HEK293 (cell line): Measurements from ENCODE around the gene HOXC11.

Experiments
- ATF2 ChIP-seq: fragments of 450-650 bp; formaldehyde crosslinking; IDR thresholded peaks from 2 replicates; pipeline ENCODE4 v1.5.1; 2016; ENCODE audit warnings: missing biosample characterization, missing genetic modification characterization, low read depth
- BCL11B ChIP-seq: fragments of 450-650 bp; formaldehyde crosslinking; IDR thresholded peaks from 2 replicates; pipeline ENCODE4 v1.5.1; 2016; ENCODE audit warnings: low read depth, missing biosample characterization, missing genetic modification characterization
- HOXC10 ChIP-seq: sonication (generic); formaldehyde crosslinking; IDR thresholded peaks from 2 replicates; pipeline ENCODE4 v1.8.1; 2023; ENCODE audit warnings: mild to moderate bottlenecking, missing genetic modification reagents
- HOXD13 ChIP-seq: sonication (generic); formaldehyde crosslinking; IDR thresholded peaks from 2 replicates; pipeline ENCODE4 v1.8.0; 2022; ENCODE audit warnings: missing genetic modification reagents, borderline replicate concordance
- IKZF3 ChIP-seq: fragments of 450-650 bp; IDR thresholded peaks from 2 replicates; pipeline ENCODE4 v1.5.0; 2018; ENCODE audit warnings: missing biosample characterization, mild to moderate bottlenecking, missing genetic modification characterization, moderate library complexity
- PRDM10 ChIP-seq: fragments of 450-650 bp; formaldehyde crosslinking; IDR thresholded peaks from 2 replicates; pipeline ENCODE4 v1.5.1; 2016; ENCODE audit warnings: missing biosample characterization, missing genetic modification characterization
- SP7 ChIP-seq: fragments of 450-650 bp; formaldehyde crosslinking; IDR thresholded peaks from 2 replicates; pipeline ENCODE4 v1.5.1; 2016; ENCODE audit warnings: missing biosample characterization, missing genetic modification characterization
- TRIM28 ChIP-seq: IDR thresholded peaks from 2 replicates; pipeline ENCODE4 v1.6.1; 2011; ENCODE audit warnings: low read length, control low read depth, borderline replicate concordance
- ZNF112 ChIP-seq: fragments of 450-650 bp; formaldehyde crosslinking; IDR thresholded peaks from 2 replicates; pipeline ENCODE4 v1.5.0; 2017; ENCODE audit warnings: missing biosample characterization, missing genetic modification characterization
- ZNF121 ChIP-seq: fragments of 450-650 bp; formaldehyde crosslinking; IDR thresholded peaks from 2 replicates; pipeline ENCODE4 v1.5.1; 2016; ENCODE audit warnings: missing biosample characterization, missing genetic modification characterization
- ZNF138 ChIP-seq: fragments of 450-650 bp; formaldehyde crosslinking; IDR thresholded peaks from 2 replicates; pipeline ENCODE4 v1.5.1; 2016; ENCODE audit warnings: missing biosample characterization, missing genetic modification characterization, borderline replicate concordance
- ZNF140 ChIP-seq: fragments of 450-650 bp; formaldehyde crosslinking; IDR thresholded peaks from 2 replicates; pipeline ENCODE4 v1.5.1; 2016; ENCODE audit warnings: missing biosample characterization, missing genetic modification characterization
- ZNF169 ChIP-seq: fragments of 450-650 bp; formaldehyde crosslinking; IDR thresholded peaks from 2 replicates; pipeline ENCODE4 v1.5.1; 2016; ENCODE audit warnings: missing biosample characterization, missing genetic modification characterization
- ZNF202 ChIP-seq: fragments of 450-650 bp; formaldehyde crosslinking; IDR thresholded peaks from 2 replicates; pipeline ENCODE4 v1.5.1; 2016; ENCODE audit warnings: missing biosample characterization, missing genetic modification characterization, borderline replicate concordance
- ZNF274 ChIP-seq, 2 experiments: fragments of 200-500 bp in 1 of 2; fragments of 450-650 bp in 1 of 2; sonication (Bioruptor generic) in 1 of 2; formaldehyde crosslinking in 1 of 2; IDR thresholded peaks; 2 replicates each; pipeline versions ENCODE4 v1.5.1 to v1.6.1; 2014 to 2016; ENCODE audit warnings: borderline replicate concordance in 1 of 2, inconsistent platforms in 1 of 2, low read length in 1 of 2, missing biosample characterization in 1 of 2, missing genetic modification characterization in 1 of 2
- ZNF311 ChIP-seq: fragments of 450-650 bp; formaldehyde crosslinking; IDR thresholded peaks from 2 replicates; pipeline ENCODE4 v1.5.1; 2017; ENCODE audit warnings: missing biosample characterization, missing genetic modification characterization, borderline replicate concordance
- ZNF335 ChIP-seq: fragments of 450-650 bp; formaldehyde crosslinking; conservative IDR thresholded peaks from 2 replicates; pipeline ENCODE4 v1.5.1; 2016; ENCODE audit warnings: missing biosample characterization, missing genetic modification characterization
- ZNF416 ChIP-seq: fragments of 450-650 bp; formaldehyde crosslinking; IDR thresholded peaks from 2 replicates; pipeline ENCODE4 v1.5.1; 2016; ENCODE audit warnings: missing biosample characterization, missing genetic modification characterization
- ZNF423 ChIP-seq: fragments of 450-650 bp; formaldehyde crosslinking; IDR thresholded peaks from 2 replicates; pipeline ENCODE4 v1.5.1; 2016; ENCODE audit warnings: missing biosample characterization, missing genetic modification characterization
- ZNF544 ChIP-seq: fragments of 450-650 bp; formaldehyde crosslinking; IDR thresholded peaks from 2 replicates; pipeline ENCODE4 v1.5.0; 2017; ENCODE audit warnings: missing biosample characterization, missing genetic modification characterization
- ZNF548 ChIP-seq: fragments of 450-650 bp; formaldehyde crosslinking; IDR thresholded peaks from 2 replicates; pipeline ENCODE4 v1.5.1; 2016; ENCODE audit warnings: missing biosample characterization, missing genetic modification characterization
- ZNF600 ChIP-seq: fragments of 450-650 bp; formaldehyde crosslinking; IDR thresholded peaks from 2 replicates; pipeline ENCODE4 v1.5.1; 2016; ENCODE audit warnings: missing biosample characterization, missing genetic modification characterization
- ZNF610 ChIP-seq: fragments of 450-650 bp; formaldehyde crosslinking; IDR thresholded peaks from 2 replicates; pipeline ENCODE4 v1.5.1; 2016; ENCODE audit warnings: missing biosample characterization, missing genetic modification characterization, borderline replicate concordance
- ZNF645 ChIP-seq: fragments of 450-650 bp; formaldehyde crosslinking; IDR thresholded peaks from 2 replicates; pipeline ENCODE4; 2016; ENCODE audit warnings: missing biosample characterization, missing genetic modification characterization
- ZNF768 ChIP-seq: fragments of 450-650 bp; formaldehyde crosslinking; IDR thresholded peaks from 2 replicates; pipeline ENCODE4 v1.5.1; 2018; ENCODE audit warnings: missing biosample characterization, mild to moderate bottlenecking, missing genetic modification characterization
- ZNF777 ChIP-seq: fragments of 450-650 bp; formaldehyde crosslinking; IDR thresholded peaks from 2 replicates; pipeline ENCODE4 v1.5.1; 2017; ENCODE audit warnings: missing biosample characterization, missing genetic modification characterization, borderline replicate concordance
- ZNF791 ChIP-seq: fragments of 450-650 bp; formaldehyde crosslinking; IDR thresholded peaks from 2 replicates; pipeline ENCODE4 v1.5.1; 2016; ENCODE audit warnings: missing biosample characterization, missing genetic modification characterization
- TF ChIP-seq, protein P1 (sequence below): fragments of 450-650 bp; formaldehyde crosslinking; IDR thresholded peaks from 2 replicates; pipeline ENCODE4 v1.5.1; 2017; ENCODE audit warnings: missing biosample characterization, mild to moderate bottlenecking, missing genetic modification characterization, moderate library complexity
- TF ChIP-seq, protein P2 (sequence below): fragments of 450-650 bp; formaldehyde crosslinking; optimal IDR thresholded peaks from 2 replicates; pipeline ENCODE3; 2016; ENCODE audit warnings: missing biosample characterization, mild to moderate bottlenecking, missing genetic modification characterization

HOXC11 gene

GRCh38 chr12:53965281-53966084, 7.4 kb upstream of the HOXC11 start (continued):
- TF ChIP-seq PRDM10 (tag by site-specific recombination) (peak; percentile 83), HOXD13 (CRISPR knock-in tag) (no peak), ZNF274 (IDR thresholded peaks at IDR 0.05; ENCODE audit: low read length) (no peak), ZNF274 (tag by site-specific recombination; IDR thresholded peaks at IDR 0.05; ENCODE audit: borderline replicate concordance) (no peak), ZNF202 (tag by site-specific recombination) (no peak), ZNF169 (tag by site-specific recombination) (no peak), IKZF3 (peak; percentile 36; the same call in 1 of the 2 replicates), ZNF311 (tag by site-specific recombination) (no peak), HOXC10 (CRISPR knock-in tag) (no peak), ZNF112 (tag by site-specific recombination) (no peak), ZNF600 (peak; percentile 56), ZNF423 (tag by site-specific recombination) (no peak), ZNF121 (tag by site-specific recombination) (no peak), ZNF416 (tag by site-specific recombination) (no peak), ZNF777 (no peak), ZNF544 (no peak), BCL11B (tag by site-specific recombination) (no peak), ATF2 (tag by site-specific recombination) (no peak), ZNF610 (tag by site-specific recombination) (no peak), ZNF791 (no peak), ZNF138 (tag by site-specific recombination) (no peak), ZNF140 (no peak), ZNF768 (no peak), SP7 (tag by site-specific recombination) (no peak), ZNF645 (0 out of 2 replicates have a peak, but pooled peaks have one; percentile 49), ZNF335 (tag by site-specific recombination) (peak; percentile 86), TRIM28 (no peak), ZNF548 (no peak)
- TF ChIP-seq, protein P1, sequence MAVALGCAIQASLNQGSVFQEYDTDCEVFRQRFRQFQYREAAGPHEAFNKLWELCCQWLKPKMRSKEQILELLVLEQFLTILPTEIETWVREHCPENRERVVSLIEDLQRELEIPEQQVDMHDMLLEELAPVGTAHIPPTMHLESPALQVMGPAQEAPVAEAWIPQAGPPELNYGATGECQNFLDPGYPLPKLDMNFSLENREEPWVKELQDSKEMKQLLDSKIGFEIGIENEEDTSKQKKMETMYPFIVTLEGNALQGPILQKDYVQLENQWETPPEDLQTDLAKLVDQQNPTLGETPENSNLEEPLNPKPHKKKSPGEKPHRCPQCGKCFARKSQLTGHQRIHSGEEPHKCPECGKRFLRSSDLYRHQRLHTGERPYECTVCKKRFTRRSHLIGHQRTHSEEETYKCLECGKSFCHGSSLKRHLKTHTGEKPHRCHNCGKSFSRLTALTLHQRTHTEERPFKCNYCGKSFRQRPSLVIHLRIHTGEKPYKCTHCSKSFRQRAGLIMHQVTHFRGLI (tag by site-specific recombination): no peak
- TF ChIP-seq, protein P2, sequence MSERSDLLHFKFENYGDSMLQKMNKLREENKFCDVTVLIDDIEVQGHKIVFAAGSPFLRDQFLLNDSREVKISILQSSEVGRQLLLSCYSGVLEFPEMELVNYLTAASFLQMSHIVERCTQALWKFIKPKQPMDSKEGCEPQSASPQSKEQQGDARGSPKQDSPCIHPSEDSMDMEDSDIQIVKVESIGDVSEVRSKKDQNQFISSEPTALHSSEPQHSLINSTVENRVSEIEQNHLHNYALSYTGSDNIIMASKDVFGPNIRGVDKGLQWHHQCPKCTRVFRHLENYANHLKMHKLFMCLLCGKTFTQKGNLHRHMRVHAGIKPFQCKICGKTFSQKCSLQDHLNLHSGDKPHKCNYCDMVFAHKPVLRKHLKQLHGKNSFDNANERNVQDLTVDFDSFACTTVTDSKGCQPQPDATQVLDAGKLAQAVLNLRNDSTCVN (tag by site-specific recombination): no peak
